HL-60/S4 treated with retinoic acid at 250 ng/mL for 4 days and 3 days (cell line): Measurements from ENCODE around the gene EHF.

Experiments
- in situ Hi-C: fragments of 300-500 bp; cut with MboI; formaldehyde crosslinking; loops from 2 replicates; pipeline ENCODE4 v1.7.0; 2022; ENCODE audit warnings: low sequenced_read_pairs

EHF gene

DNA sequence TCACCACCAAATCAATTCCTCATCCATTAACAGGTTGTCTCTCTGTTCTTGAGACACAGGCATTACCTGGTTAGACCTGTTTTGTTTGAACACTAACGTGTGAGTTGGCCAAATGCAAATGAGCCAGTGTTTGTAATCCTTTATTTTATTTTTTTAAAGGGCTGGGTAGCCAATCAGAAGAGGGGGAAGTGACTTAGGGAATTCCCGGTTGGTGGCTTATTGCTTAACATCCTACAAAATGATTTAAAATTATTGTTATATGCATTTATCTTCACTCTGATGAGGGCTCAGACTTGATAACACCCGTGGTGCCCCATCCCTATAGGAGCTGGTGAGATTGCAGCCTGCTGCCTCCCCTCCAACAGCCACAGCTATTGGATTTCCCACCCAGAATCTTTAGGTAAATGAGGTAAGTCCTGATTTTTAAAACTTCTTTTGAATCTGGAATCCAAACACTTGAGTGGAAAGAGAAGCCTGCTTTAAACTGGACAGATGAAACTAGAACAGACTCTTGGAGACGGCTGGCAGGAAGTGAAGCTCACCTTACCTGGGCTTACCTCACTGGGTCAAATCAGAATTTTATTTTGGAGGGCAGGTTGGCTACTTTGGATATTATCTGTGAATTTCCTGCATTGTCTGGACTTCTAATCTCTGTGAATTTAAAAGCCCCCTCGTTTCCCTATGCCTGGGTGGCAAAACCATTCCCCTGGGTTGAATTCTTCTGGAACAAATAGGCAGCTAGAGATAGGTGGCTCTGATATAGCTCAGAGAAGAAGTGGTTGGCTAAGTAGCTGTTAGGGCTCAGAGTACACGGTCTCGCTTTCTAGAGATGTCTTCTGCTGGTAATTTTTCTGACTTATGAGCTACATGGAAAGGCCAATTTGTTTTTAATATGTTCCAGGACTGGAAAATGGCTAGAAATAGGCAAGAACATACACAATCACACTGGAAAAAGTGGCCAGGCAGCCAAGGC lies at the start of gene EHF:
Gene EHF (plus strand): TSS at position 274 of the 973 bp plus-strand sequence. CDS start 21,538 bp downstream, outside the sequence.
- in situ Hi-C loops, result no loop called here

DNA sequence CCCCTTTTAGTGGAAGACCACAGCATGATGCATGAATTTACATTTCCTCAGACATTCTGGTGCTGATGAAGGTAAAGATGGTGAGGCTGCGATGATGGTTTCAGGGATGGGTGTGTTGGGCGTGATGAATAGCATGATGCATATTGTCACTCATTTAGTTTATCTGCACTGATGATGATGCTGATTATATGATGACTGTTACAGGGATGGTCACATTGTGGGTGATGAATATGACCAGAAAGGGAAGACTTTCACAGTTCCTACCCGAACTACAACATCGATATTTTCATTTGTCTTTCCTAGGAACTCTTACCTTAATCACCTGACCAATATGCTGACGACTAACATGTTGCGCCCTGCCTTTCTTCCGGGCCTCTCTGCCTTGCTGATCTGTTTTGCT lies 47.4 kb upstream of the EHF start:
- in situ Hi-C loops, result no loop called here

DNA sequence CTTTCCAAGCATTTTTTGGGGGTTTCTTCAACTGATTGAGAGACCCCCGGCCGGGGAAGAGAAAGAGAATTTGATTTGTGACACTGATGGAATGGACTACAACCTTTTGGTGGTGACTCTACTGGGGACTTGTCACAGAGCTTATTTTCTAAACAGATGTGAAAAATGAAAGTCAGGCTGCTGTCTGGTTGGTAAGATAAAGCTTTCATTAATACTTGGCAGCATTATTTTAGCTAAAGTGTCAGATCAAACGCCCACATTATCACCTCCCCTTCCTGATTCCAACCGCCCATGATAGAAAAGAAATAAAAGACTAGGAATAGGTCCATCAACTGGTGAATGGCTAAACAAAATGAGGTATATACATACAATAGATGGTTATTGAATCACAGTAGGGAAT lies 45.6 kb upstream of the EHF start:
- in situ Hi-C loops, result loop anchor here (25.0 kb wide), 1 partner anchor 837 kb away; the partner anchor contains the start of gene SLC1A2

DNA sequence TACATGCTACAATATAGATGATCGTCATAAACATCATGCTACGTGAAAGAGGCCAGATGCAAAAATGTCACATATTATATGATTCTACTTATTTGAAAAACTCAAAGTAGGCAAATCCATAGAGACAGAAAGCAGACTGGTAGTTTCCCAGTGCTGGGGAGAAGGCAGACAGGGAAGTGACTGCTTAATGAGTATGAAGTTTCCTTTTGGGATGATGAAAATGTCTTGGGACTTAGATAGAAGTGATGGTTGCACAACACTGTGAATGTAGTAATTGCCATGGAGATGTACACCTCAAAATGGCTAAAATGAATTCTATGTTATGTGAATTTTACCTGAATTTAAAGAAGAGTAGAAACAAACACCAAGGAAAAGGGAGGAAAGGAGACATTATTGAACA lies 45.2 kb upstream of the EHF start:
- in situ Hi-C loops, result loop anchor here (25.0 kb wide), 1 partner anchor 837 kb away; the partner anchor contains the start of gene SLC1A2

GRCh38 chr11:34576331-34576730 lies 44.6 kb upstream of the EHF start:
- in situ Hi-C loops, result loop anchor here (25.0 kb wide), 1 partner anchor 836 kb away; the partner anchor contains the start of gene SLC1A2

GRCh38 chr11:34583818-34584217 lies 37.1 kb upstream of the EHF start:
- in situ Hi-C loops, result loop anchor here (10.0 to 25.0 kb wide), 2 partner anchors 311 to 828 kb away; partner anchors contain the start of gene SLC1A2

DNA sequence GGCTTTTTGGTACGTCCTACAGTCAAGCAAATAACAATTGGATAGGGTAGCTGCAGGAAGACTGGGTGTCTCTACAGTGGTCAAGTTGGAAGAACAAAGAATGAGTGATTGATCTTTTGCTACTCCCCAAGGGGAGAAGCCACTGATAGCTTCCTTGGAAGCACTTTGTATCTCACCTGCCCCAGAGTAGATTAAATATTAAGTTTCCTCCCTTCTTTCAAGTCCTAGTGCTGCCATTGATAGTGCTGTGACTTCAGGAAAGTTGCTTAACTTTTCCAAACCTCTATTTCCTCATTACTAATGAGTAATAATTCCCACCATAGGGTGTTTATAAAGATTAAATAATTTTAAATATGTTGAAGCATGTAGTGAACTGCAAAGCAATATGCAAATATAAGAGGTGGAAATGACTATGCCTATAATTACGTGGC lies 35.6 kb upstream of the EHF start:
- in situ Hi-C loops, result loop anchor here (10.0 to 25.0 kb wide), 2 partner anchors 309 to 827 kb away; partner anchors contain the start of gene SLC1A2

GRCh38 chr11:34585735-34586487 lies 35.0 kb upstream of the EHF start:
- in situ Hi-C loops, result loop anchor here (10.0 to 25.0 kb wide), 2 partner anchors 309 to 826 kb away; partner anchors contain the start of gene SLC1A2

DNA sequence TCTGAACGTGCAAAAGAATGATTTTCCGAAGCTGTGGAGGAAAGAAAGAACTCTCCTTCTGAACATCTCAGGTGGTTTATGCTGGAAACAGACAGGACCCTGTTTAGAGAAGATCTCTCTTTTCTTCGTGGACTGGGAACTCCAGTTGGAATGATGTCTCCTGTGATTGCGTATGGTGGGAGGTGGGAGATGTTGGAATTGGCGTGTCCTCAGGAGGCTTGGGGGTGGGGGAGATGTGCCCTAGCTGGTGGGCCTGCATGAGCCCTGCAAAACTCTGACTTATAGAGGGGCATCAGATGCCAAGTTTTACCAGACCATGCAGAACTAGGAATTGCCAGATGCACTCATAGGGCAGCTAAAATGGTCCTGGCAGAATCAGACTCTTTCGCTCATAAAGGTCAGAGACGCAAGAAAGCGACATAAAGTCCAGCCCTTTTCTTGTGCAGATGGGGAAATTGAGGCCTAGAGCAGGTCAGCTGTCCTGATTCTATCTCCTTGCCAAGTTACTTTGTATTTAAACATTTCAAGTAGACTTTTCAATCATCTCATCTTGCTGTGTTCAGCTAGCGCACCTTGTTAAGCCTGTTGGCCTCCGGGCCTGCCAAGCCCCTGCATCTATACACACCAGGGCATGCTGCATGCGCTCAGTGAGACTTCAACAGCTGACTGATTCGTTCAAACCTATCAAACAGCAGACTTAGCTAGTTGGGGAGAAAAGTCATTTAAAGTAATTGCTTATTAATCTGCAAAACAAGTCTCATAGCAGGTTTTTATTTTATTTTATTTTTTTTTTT lies 34.2 kb upstream of the EHF start:
- in situ Hi-C loops, result loop anchor here (10.0 to 25.0 kb wide), 2 partner anchors 308 to 826 kb away; partner anchors contain the start of gene SLC1A2

DNA sequence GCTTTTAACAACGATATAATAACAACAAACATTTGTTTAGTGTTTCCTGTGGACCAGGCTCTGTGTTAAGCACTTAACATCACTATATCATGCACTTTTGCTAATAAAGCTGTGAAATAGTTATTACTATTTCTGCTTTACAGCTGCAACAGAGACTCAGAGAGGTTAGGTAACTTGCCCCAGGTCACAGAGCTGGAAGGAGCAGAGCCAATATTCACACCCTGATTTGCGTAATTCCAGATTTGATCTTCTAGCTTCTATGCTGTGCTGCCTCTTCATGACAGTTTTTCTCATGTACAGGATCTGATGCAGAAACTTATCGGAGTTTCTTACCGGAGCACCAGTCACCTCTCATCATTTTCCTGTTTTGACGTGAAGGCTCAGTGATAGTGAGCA lies 33.6 kb upstream of the EHF start:
- in situ Hi-C loops, result loop anchor here (10.0 to 25.0 kb wide), 2 partner anchors 308 to 825 kb away; partner anchors contain the start of gene SLC1A2

GRCh38 chr11:34588023-34588422 lies 32.9 kb upstream of the EHF start:
- in situ Hi-C loops, result loop anchor here (10.0 to 25.0 kb wide), 2 partner anchors 307 to 824 kb away; partner anchors contain the start of gene SLC1A2

DNA sequence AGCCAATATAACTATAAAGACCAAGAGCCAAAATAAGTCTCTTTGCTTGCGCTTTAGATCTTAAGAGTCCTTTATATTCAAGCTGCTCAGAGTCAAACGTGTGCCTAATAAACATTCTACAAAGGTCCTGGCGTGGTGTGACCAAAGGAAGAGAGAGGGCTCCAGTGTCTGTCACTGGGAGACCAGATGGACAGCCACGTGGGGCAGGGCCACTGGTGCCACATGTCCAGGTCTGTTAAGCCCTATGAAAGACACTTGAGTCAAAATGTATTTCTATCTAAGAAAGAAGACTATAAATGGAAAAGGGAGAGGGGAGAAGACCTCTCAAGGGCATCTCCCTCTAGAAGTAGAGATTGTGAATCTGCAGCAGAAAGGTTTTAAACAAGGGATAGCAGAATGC lies 32.2 kb upstream of the EHF start:
- in situ Hi-C loops, result loop anchor here (10.0 to 25.0 kb wide), 2 partner anchors 306 to 824 kb away; partner anchors contain the start of gene SLC1A2

GRCh38 chr11:34589177-34589576 lies 31.7 kb upstream of the EHF start:
- in situ Hi-C loops, result loop anchor here (10.0 to 25.0 kb wide), 2 partner anchors 306 to 823 kb away; partner anchors contain the start of gene SLC1A2

DNA sequence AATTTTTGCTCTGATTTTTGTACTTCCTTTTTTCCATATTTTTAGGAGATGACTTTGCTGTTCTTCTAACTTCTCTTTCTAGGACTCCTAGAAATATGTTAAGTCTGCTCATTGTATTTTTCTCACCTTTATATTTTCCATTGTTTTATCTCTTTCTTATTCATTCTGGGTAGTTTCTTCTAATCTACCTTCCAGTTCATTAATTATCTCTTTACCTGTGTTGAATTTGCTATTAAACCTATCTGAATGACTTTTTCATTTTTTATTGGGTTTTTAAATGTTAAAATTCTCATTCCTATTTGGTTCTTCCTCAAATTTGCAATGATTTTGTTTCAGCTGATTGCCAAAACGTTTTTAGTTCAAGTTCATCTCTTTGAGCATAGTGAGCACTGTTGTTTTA lies 27.8 kb upstream of the EHF start:
- in situ Hi-C loops, result loop anchor here (25.0 kb wide), 1 partner anchor 819 kb away; the partner anchor contains the start of gene SLC1A2

- in situ Hi-C loops, result loop anchor here (25.0 kb wide), 1 partner anchor 818 kb away; the partner anchor contains the start of gene SLC1A2
These were observed 26.3 kb upstream of the EHF start for GRCh38 chr11:34594603-34595002.

DNA sequence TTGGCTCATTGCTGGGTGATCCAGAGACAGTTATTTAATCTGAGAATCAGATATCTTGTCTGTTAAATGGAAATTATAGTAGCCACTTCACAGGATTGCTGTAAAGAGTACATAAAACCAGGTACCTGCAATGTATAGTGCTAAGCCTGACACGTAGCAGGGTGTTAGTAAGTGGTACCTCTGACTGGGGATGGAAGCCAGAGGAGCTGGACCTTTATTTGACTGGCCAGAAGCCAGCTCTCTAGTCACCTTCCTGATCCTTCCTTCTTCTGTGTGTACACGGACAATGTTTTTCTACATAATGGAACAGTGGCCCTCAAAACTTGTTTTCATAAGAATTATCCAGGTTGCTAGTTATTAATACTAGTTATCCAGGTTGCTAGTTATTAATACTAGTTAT lies 25.5 kb upstream of the EHF start:
- in situ Hi-C loops, result loop anchor here (25.0 kb wide), 1 partner anchor 817 kb away; the partner anchor contains the start of gene SLC1A2

GRCh38 chr11:34595960-34596644 lies 24.8 kb upstream of the EHF start:
- in situ Hi-C loops, result loop anchor here (25.0 kb wide), 1 partner anchor 816 kb away; the partner anchor contains the start of gene SLC1A2

DNA sequence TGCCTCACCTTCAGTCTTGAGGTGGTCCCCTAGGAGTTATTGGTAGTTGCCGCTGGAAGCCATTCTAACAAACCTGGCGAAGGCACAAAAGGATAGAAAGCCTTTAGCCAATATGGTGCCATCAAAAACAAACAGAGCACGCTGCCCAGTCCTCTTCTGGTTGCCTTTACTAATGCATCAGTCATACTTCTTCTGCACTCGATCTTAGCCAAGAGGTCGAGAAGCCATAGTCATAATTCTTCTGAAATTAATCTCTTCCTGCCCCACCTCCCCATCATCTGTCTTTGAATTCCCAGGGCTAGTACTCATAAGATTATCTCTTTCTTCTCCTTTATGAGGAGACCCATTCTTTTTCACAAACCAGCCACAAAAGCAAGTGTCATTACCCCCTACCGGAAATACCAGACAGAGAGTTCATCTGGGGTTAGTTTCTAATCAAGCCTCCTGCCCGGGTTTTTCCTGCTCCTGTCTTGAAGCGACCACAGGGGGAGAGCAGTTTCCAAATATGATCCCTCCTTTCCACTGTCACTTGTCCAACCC lies 21.4 kb upstream of the EHF start:
- in situ Hi-C loops, result loop anchor here (25.0 kb wide), 1 partner anchor 813 kb away; the partner anchor contains the start of gene SLC1A2
